GM12892 (cell line): Measurements from ENCODE around the gene RPS6KA5.

Source experiments
- DNase-seq: peaks from one replicate; pipeline ENCODE4 v3.0.0; 2011; ENCODE audit not compliant: insufficient read length
- FAIRE-seq: peaks from 2 replicates; lab custom pipeline; 2011; peaks lifted over from hg19 to GRCh38; lab: Jason Lieb, UNC
- POLR2A ChIP-seq: IDR thresholded peaks from 2 replicates; pipeline ENCODE4 v1.6.1; 2011; ENCODE audit warnings: low read depth, low read length, control low read depth
- POLR2AphosphoS5 ChIP-seq: IDR thresholded peaks from 2 replicates; pipeline ENCODE4 v1.6.1; 2011; ENCODE audit warnings: low read depth, low read length, control low read depth
- TAF1 ChIP-seq: IDR thresholded peaks from 2 replicates; pipeline ENCODE4 v1.6.1; 2011; ENCODE audit warnings: low read depth, mild to moderate bottlenecking, control low read depth, low read length, borderline replicate concordance

RPS6KA5 gene

DNA sequence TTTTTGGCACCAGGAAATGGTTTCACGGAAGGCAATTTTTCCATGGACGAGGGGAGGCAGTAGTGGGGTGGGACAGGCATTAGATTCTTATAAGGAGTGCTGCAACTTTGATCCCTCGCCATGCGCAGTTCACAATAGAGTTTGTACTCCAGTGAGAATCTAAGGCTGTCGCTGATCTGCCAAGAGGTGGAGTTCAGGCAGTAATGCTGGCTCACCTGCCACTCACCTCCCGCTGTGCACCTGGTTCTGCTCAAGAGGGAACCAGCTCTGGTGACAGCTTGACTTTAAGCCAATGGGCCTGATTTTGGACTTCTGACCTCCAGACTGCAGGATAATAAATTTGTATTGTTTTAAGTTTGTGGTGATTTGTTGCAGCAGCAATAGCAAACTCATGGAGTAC, 163.4 kb downstream of the RPS6KA5 start:
- no peak for FAIRE-seq
- TF ChIP-seq POLR2AphosphoS5 (no peak), POLR2A (no peak), TAF1 (no peak)
- no peak for DNase-seq

DNA sequence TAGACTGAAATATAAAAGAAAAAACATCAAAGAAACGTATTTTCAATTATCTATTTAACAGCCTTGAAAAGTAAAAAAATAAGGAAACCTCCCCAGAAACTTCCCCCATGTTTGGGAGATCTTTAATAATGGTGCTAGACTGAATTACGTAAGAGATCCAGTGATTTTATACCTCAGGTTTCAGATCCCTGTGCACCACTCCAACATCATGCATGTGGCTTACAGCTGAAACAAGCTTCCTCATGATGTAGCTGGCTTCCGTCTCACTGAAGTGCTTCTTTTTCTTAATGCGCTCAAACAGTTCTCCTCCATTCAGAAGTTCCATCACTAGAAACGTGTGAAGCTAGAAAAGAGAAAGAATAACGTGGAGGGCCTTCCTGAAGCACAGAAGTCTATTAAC, 166.2 kb downstream of the RPS6KA5 start:
- no peak for TF ChIP-seq POLR2A
- no peak for TF ChIP-seq TAF1
- no peak for TF ChIP-seq POLR2AphosphoS5
- no peak for FAIRE-seq
- no peak for DNase-seq

DNA sequence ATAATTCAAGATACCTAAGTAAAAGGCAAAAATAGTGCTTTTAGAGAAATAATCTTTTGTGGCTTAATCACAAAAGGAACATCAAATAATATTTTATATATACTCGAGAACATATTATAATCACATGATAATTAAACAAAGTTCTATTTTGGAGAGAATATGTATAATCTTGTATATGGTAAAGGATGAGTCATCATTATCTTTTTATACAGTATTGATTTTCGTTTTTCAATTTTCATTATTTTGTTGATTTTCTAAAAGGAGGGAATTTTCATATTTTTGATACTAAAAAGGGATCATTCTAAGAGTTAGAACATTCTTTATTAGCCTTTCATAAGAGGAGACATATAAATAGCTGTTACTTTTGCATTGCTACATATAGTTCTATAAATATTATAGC, 166.9 kb downstream of the RPS6KA5 start:
- FAIRE-seq, result no peak
- DNase-seq, result no peak
- TF ChIP-seq POLR2A, result no peak
- TF ChIP-seq TAF1, result no peak
- no peak for TF ChIP-seq POLR2AphosphoS5

DNA sequence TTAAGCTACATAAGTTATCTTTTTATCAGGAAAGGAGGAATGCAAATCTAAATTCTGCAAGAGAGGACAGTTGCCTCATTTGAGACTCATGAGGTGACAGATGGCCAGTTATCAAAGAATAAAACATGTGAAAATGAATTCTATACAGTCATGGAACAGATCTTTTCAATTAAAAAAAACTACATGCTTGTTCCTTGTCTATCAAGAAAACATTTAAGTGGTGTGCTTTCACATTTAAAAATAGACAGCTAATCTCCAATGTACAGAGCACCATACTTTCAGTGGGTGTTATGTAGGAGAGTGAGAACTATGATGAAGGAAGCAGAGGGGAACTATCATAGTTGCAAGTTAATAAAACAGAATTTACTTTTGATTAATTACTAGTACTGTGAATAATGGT, 167.5 kb downstream of the RPS6KA5 start:
- FAIRE-seq (no peak), DNase-seq (no peak)
- TF ChIP-seq TAF1 (no peak), POLR2AphosphoS5 (no peak)

DNA sequence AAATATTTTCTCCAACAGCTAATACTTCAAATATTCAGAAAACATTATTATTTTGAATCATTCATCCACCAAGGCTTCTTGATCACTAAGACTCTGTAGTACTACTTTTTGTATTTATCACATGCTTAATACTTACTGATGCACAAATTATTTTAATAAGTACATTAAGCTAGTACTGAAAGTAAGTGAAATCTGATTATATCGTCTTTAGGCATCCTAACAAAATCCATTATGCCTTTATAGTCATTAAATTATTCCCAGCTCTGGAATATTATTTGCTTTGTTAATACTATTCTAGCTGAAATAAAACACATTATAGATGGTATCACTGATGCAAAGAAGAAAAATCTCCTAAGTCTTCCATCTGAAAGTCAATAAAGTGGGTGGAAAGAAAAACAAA, 169.1 kb downstream of the RPS6KA5 start:
- FAIRE-seq (no peak), DNase-seq (no peak)
- no peak for TF ChIP-seq POLR2A
- TF ChIP-seq POLR2AphosphoS5, result no peak
- no peak for TF ChIP-seq TAF1

DNA sequence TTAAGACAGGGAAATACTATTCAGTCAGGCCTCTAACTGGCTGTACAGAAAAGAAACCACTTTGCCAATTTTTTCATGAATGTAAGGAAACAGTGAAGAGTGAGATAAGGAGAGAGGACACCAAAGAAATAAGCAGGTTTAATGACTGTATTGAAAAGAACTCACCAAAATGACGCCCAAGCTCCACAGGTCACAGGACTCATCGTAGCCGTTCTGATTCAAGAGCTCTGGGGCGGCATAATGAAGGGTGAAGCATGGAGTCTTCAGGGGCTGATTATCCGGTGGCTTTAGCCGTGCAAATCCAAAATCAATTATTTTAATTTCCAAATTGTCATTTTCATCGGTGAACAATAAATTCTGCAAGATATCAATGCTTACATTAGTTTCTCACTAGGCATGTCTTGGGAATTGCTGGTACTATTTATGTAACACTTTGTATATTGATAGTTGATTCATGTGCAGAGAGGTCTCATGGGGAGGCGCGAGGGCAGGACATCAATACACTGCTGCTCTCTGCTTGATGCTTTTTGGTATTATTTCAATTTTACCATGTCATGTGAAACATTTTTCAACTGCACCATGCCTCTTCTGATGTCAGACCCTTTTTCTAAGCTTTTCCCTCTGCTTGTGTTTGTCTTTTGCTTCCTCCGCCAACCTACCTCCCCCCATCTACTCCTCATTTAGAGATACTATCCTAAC, 170.0 kb downstream of the RPS6KA5 start:
- TF ChIP-seq POLR2AphosphoS5 (no peak), POLR2A (no peak), TAF1 (no peak)
- DNase-seq (no peak), FAIRE-seq (no peak)

DNA sequence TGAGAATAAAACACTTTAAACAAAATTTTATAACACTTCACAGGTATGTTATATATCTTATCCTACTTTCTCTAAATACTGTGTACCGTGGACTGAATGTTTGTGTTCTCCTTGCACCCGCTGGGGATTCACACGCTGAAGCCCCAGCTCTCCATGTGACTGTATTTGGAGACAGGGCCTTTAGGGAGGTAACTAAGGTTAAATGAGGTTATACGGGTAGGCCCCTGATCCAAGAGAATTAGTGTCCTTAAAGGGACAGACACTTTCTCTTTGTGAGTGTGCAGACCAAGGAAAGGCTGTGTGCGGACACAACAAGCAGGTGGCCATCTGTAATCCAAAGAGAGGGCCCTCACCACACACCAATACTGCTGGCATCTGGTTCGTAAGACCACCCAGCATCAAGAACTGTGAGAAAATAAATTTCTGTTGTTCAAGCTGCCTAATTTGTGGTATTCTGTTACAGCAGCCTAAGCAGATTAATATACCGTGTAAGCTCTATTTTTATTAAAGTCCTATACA, 174.1 kb downstream of the RPS6KA5 start:
- TF ChIP-seq TAF1 (no peak), POLR2A (no peak), POLR2AphosphoS5 (no peak)
- FAIRE-seq (no peak), DNase-seq (no peak)

DNA sequence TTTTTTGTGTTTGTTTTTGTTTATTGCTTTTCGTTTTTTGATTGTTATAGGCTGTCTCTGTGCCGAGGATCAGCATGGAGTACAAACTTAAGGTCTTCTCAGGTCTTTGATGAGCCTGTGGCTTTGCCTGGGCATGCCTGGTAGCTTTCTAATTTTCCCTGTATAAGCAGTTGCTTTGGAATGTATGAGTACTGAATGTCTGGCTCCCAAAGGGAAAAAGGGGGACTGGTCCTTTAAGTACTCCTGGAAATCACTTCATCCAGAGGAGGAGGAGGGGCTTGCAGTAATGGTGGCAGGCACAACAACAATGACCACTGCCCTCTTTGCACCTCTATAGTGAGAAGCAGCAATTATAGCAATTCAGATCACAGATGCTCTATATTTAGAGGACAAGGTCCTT, 176.7 kb downstream of the RPS6KA5 start:
- no peak for FAIRE-seq
- TF ChIP-seq POLR2AphosphoS5 (no peak), POLR2A (no peak), TAF1 (no peak)
- no peak for DNase-seq

DNA sequence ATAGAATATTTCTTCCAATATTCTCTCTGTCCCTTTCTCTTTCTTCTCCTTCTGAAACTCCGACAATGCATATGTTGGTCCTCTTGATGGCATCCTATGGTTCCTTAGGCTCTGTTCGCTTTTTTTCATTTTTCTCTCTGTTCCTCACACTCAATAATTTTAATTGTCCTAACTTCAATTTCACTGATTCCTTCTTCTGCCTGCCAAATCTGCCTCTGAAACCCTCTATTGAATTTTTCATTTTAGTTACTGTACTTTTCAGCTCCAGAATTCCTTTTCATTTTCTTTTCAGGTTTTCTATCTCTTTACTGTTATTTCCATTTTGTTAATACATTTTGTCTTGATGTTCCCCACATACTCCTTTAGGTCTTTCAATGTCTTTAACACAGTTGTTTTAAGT, 177.2 kb downstream of the RPS6KA5 start:
- DNase-seq, result no peak
- TF ChIP-seq TAF1 (no peak), POLR2A (no peak), POLR2AphosphoS5 (no peak)
- FAIRE-seq, result no peak

DNA sequence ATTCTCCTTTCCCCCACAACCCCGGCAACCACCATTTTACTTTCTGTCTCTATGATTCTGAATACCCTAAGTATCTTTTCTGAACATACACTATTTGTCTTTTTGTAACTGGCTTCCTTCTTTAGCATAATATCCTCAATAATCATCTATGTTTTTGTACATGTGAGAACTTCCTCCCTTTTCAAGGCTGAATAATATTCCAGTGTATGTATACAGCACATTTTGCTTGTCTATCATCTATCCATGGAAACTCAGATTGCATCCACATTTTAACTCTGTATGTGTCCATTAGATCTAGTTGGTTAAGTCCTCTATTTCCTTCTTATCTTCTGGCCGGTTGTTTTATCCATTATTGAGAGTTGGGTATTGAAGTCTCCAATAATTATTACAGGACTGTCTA, 180.2 kb downstream of the RPS6KA5 start:
- FAIRE-seq (no peak), DNase-seq (no peak)
- TF ChIP-seq POLR2A (no peak), POLR2AphosphoS5 (no peak), TAF1 (no peak)

DNA sequence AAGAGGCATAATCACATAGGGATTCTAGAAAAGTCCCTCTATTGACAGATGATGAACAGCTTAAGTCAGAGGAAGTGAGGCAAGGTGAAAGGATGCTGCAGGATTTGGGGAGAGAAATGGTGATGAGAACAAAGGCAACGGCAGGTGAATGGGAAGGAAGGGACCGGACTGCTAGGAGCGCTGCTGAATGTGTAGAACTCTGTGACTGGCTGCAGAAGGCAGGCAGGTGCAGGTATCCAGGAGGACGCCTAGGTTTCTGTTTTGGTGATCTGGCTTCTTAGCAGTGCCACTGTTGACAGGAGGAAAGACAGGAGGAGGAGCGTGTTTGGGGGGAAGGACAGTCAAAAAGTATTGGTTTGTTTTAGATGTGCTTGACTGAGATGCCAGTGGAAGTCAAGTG, 185.8 kb downstream of the RPS6KA5 start:
- DNase-seq, result no peak
- no peak for FAIRE-seq
- TF ChIP-seq POLR2A (no peak), TAF1 (no peak), POLR2AphosphoS5 (no peak)

DNA sequence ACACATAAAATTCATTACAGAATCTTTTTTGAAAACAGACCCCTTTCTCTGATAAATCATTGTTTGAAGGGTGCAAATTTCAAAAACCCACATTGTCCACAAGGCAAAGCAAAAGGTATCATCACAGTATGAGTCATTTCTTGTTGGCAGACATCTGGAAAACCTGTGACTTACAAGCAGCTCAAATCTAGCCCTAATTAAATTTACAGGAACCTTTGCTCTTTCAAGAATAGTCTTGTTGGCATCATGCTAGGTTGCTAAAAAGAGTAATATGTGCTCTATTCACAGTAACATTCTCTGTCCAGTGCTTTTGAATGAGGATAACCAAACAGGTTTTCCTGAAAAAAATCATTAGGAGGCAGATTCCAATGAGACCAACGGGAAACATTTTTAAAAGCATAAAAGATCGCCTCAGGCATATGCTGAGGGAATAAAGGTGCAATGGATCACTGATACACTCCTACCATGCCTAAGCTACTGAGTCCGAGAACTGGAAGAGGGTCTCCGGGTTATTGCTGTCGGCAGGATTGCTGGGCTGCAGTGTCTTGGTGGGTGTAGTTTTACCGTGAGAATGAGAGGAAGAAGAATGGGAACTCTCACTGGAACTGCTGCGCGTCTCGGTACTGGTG, 188.7 kb downstream of the RPS6KA5 start:
- no peak for FAIRE-seq
- DNase-seq, result no peak
- TF ChIP-seq POLR2A (no peak), POLR2AphosphoS5 (no peak), TAF1 (no peak)
